K562 (cell line): ENCODE results near the gene GCNT3. TPM values are rescaled to one million over a fixed set of nuclear protein-coding genes. Genes with fewer than 3 reads are reported as not detected.

Experiments
- ATAC-seq: fragments of 200-7000 bp; cut with Tn5 transposase; 3 replicates; pipeline ENCODE4 v1.9.1; 2020; ENCODE audit warnings: moderate library complexity
- BruUV-seq: library from RNA; stranded (reverse); fragments of 400-500 nt; replicated peaks from 2 replicates; lab custom pipeline; 2021; lab: Mats Ljungman, UMichigan
- CTCF ChIA-PET: fragments of 300-600 bp; formaldehyde crosslinking; extraction: SDS; loops from one replicate; lab custom pipeline; 2021; ENCODE audit warnings: low intra/inter-chr PET ratio; lab: Yijun Ruan, JAX
- POLR2A ChIA-PET: fragments of 300-600, 350-650 bp; sonication (Branson Sonifier 250); formaldehyde crosslinking; extraction: SDS; loops from one replicate; lab custom pipeline; 2021; ENCODE audit warnings: antibody characterized with exemption, inconsistent platforms; lab: Yijun Ruan, JAX
- DNase-seq, 4 experiments: peaks; one replicate each; pipeline versions ENCODE4 v3.0.0 to v3.0.0-alpha.2; 2011 to 2018; ENCODE audit warnings: low spot score in 3 of 4, mixed read lengths in 3 of 4; ENCODE audit errors: extremely low read depth in 1 of 4
- FAIRE-seq: peaks from 2 replicates; lab custom pipeline; 2011; peaks lifted over from hg19 to GRCh38; lab: Jason Lieb, UNC
- H2AFZ ChIP-seq: 2 replicates; pipeline ENCODE4 v1.6.0; 2011; ENCODE audit warnings: low read depth, low read length, control low read depth, inconsistent platforms
- H3K27ac ChIP-seq: fragments of 200-600 bp; 3 replicates; pipeline ENCODE4 v1.8.0; 2011; ENCODE audit warnings: low read depth, mild to moderate bottlenecking, control low read depth, inconsistent platforms, low read length, moderate library complexity, mixed read lengths; ENCODE audit errors: extremely low read depth
- H3K27me3 ChIP-seq, 2 experiments: fragments of 300-600 bp in 1 of 2; 2 replicates in 1 of 2; 3 replicates in 1 of 2; pipeline versions ENCODE4 v1.6.0 to v1.8.0; 2011; ENCODE audit warnings: inconsistent platforms in 2 of 2, low read length in 2 of 2, mild to moderate bottlenecking in 1 of 2, mixed read lengths in 1 of 2, moderate library complexity in 1 of 2; ENCODE audit not compliant: control insufficient read depth in 2 of 2, insufficient read depth in 2 of 2
- H3K36me3 ChIP-seq: fragments of 300-600 bp; 3 replicates; pipeline ENCODE4 v1.8.0; 2011; ENCODE audit warnings: mild to moderate bottlenecking, low read length, inconsistent platforms; ENCODE audit not compliant: control insufficient read depth, insufficient read depth
- H3K4me1 ChIP-seq, 2 experiments: fragments of 200-600 bp in 1 of 2; replicated peaks in 1 of 2; 2 replicates in 1 of 2; 3 replicates in 1 of 2; pipeline versions ENCODE4 v1.5.1 to v1.8.0; 2011; ENCODE audit warnings: inconsistent platforms in 2 of 2, low read length in 2 of 2, mild to moderate bottlenecking in 1 of 2, mixed read lengths in 1 of 2, moderate library complexity in 1 of 2; ENCODE audit not compliant: control insufficient read depth in 2 of 2, insufficient read depth in 2 of 2
- H3K4me2 ChIP-seq: 2 replicates; pipeline ENCODE4 v1.6.1; 2011; ENCODE audit warnings: low read length, control low read depth, inconsistent platforms, mixed read lengths; ENCODE audit not compliant: insufficient read depth
- H3K4me3 ChIP-seq: fragments of 200-600 bp; sonication (generic), shearing (Covaris generic); 2 replicates; pipeline ENCODE4 v1.5.1; 2016; ENCODE audit warnings: control low read depth, inconsistent platforms
- H3K79me2 ChIP-seq: fragments of 200-600 bp; 3 replicates; pipeline ENCODE4 v1.8.0; 2011; ENCODE audit warnings: low read length, inconsistent platforms; ENCODE audit not compliant: control insufficient read depth, insufficient read depth
- H3K9ac ChIP-seq, 2 experiments: 2 replicates each; pipeline versions ENCODE4 v1.6.0 to v1.6.1; 2011; ENCODE audit warnings: low read depth in 2 of 2, low read length in 2 of 2, control low read depth in 1 of 2, inconsistent platforms in 1 of 2, mild to moderate bottlenecking in 1 of 2, mixed read lengths in 1 of 2; ENCODE audit not compliant: insufficient read depth in 1 of 2
- H3K9me1 ChIP-seq: one replicate; pipeline ENCODE4 v1.6.0; 2011; ENCODE audit warnings: inconsistent platforms, mild to moderate bottlenecking, low read length, moderate library complexity; ENCODE audit not compliant: control insufficient read depth, insufficient read depth
- H3K9me3 ChIP-seq: replicated peaks from 2 replicates; pipeline ENCODE4 v1.5.1; 2011; ENCODE audit warnings: low read depth, low read length, inconsistent platforms; ENCODE audit not compliant: control insufficient read depth, insufficient read depth
- H4K20me1 ChIP-seq: replicated peaks from 2 replicates; pipeline ENCODE4 v1.6.1; 2011; ENCODE audit warnings: low read length, inconsistent platforms, mixed read lengths; ENCODE audit not compliant: control insufficient read depth, insufficient read depth
- BRF1 ChIP-seq: IDR thresholded peaks from 3 replicates; pipeline ENCODE4 v1.6.1; 2011; ENCODE audit warnings: borderline replicate concordance, mild to moderate bottlenecking; ENCODE audit not compliant: insufficient read length; ENCODE audit errors: extremely low read depth
- CCNT2 ChIP-seq: IDR thresholded peaks from 2 replicates; pipeline ENCODE4 v1.6.1; 2011; ENCODE audit warnings: borderline replicate concordance, low read depth, mild to moderate bottlenecking, moderate library complexity, mixed read lengths, low read length; ENCODE audit not compliant: insufficient read length; ENCODE audit errors: extremely low read depth
- ESRRB ChIP-seq: fragments of 250-450 bp; sonication (Bioruptor Pico); IDR thresholded peaks from 2 replicates; pipeline ENCODE4 v1.5.0; 2020; ENCODE audit warnings: mild to moderate bottlenecking, moderate library complexity, borderline replicate concordance
- JUNB ChIP-seq: fragments of 450-650 bp; formaldehyde crosslinking; conservative IDR thresholded peaks from 2 replicates; pipeline ENCODE4 v1.4.0; 2020; ENCODE audit warnings: mild to moderate bottlenecking
- MEIS2 ChIP-seq: fragments of 450-650 bp; IDR thresholded peaks from 2 replicates; pipeline ENCODE4 v1.6.1; 2014; ENCODE audit warnings: mild to moderate bottlenecking; ENCODE audit not compliant: partially characterized antibody
- MYNN ChIP-seq, 2 experiments: sonication (generic); formaldehyde crosslinking in 1 of 2; IDR thresholded peaks; 2 replicates each; pipeline versions ENCODE4 v1.5.0 to v1.6.1; 2016 to 2020; ENCODE audit warnings: antibody characterized with exemption in 1 of 2, missing genetic modification reagents in 1 of 2
- RBM25 ChIP-seq: fragments of 200-400 bp; formaldehyde crosslinking; IDR thresholded peaks from 2 replicates; pipeline ENCODE4 v1.6.1; 2018; ENCODE audit warnings: low read length, low read depth, moderate library complexity; ENCODE audit not compliant: severe bottlenecking
- ZNF507 ChIP-seq: conservative IDR thresholded peaks from 2 replicates; pipeline ENCODE4 v1.6.1; 2017; ENCODE audit warnings: missing genetic modification characterization, missing compliant biosample characterization
- WGBS: fragments of 100-300 bp; shearing (Covaris generic); methylation state at CpG from one replicate; pipeline ENCODE4 v1.1.6; 2016; ENCODE audit warnings: low coverage, mixed read lengths; ENCODE audit not compliant: insufficient coverage; ENCODE audit errors: missing lambda C conversion rate; 5-methylcytosine and 5-hydroxymethylcytosine counted together
- in situ Hi-C: fragments of 300-500 bp; cut with MboI; formaldehyde crosslinking; loops from 4 replicates; pipeline ENCODE4 v1.15.0; 2018; ENCODE audit warnings: inconsistent platforms, mixed read lengths
- intact Hi-C: fragments of 100-400 bp; cut with micrococcal nuclease; formaldehyde crosslinking; loops from 2 replicates; pipeline ENCODE4 v1.14.2; 2022
- polyA plus RNA-seq, 8 experiments: library from polyadenylated mRNA; depleted of rRNA in 4 of 8; stranded (reverse) in 5 of 8; unstranded in 3 of 8; fragments of >200 nt; fragmentation: Nextera tagmentation in 2 of 8; fragmentation: Illumina TruSeq in 1 of 8; extraction: Ambion mirVana in 2 of 8; extraction: Trizol in 1 of 8; gene quantifications; 2 replicates each; pipeline versions ENCODE4 v1.2.1 to v1.2.3, GENCODE V29; 2011 to 2014; ENCODE audit warnings: inconsistent platforms in 1 of 8, missing spikeins in 1 of 8
- total RNA-seq, 7 experiments: library from RNA; depleted of rRNA in 6 of 7; stranded (reverse); fragments of >200 nt in 6 of 7; fragmentation: Illumina TruSeq in 2 of 7; extraction: Trizol in 2 of 7; gene quantifications; 2 replicates each; pipeline versions ENCODE4 v1.2.1 to v1.2.3, GENCODE V29; 2011 to 2021; ENCODE audit warnings: low replicate concordance in 1 of 7
- TF ChIP-seq, protein P1 (sequence below): IDR thresholded peaks from 2 replicates; pipeline ENCODE4 v1.6.1; 2016; ENCODE audit warnings: missing genetic modification characterization, missing compliant biosample characterization
- TF ChIP-seq, protein P2 (sequence below): fragments of 450-650 bp; formaldehyde crosslinking; IDR thresholded peaks from 2 replicates; pipeline ENCODE4 v1.4.0; 2022; ENCODE audit warnings: mild to moderate bottlenecking, moderate library complexity
- TF ChIP-seq, protein P3 (sequence below), 2 experiments: fragments of 450-650 bp in 1 of 2; sonication (generic) in 1 of 2; formaldehyde crosslinking in 1 of 2; IDR thresholded peaks in 1 of 2; conservative IDR thresholded peaks in 1 of 2; 2 replicates each; pipeline versions ENCODE4 v1.6.1 to v1.8.1; 2016 to 2023; ENCODE audit warnings: mild to moderate bottlenecking in 2 of 2, moderate library complexity in 2 of 2, inconsistent platforms in 1 of 2, missing genetic modification reagents in 1 of 2

GCNT3 gene
- total and polyA plus RNA-seq, 9 of the 15 experiments (the other 6 are each of a cell fraction or from before 2014, with no cell fraction given): 0.07 to 0.35 (median 0.11) TPM; not detected in 4

DNA sequence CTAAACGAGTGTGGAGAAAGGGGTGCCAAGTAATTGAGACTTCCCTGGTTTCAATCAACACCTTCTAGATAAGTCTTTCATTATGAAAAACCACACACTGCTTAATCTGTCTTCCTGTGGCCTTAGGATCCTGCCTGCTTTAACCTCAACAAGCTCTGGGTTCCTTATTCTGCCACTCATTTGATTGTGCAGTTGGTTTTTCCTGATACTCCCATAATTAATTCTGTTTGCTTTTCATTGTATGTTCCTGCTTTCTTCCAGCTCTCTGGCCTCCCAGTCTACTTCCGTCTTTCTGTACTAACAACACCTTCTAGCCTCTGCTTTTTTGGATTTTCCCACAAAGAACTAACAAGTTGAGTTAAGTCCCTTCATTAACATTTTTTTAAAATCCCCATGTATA lies 20.2 kb upstream of the GCNT3 start:
- no TSS peak for BruUV-seq
- POLR2A ChIA-PET: interaction anchor here (1.0 kb wide), 1 partner anchor 10 kb away, joined by 3 read pairs; no protein-coding TSS in a partner anchor
- H4K20me1 ChIP-seq: no peaks in the 10 kb centered on the region
- peaks cover 9 to 10% of the 10 kb centered on the region in 2 experiments; a peak in 4 of 5 replicates for H3K27me3 ChIP-seq
- WGBS: 0% methylated on average over 2 of the region's 2 CpGs
- no peak for ATAC-seq
- H2AFZ ChIP-seq: no peak overlapping the region
- no peak overlapping the region for H3K4me3 ChIP-seq
- intact Hi-C loops: no loop called here
- in situ Hi-C loops: no loop called here
- peak; percentile 60 for FAIRE-seq
- no peak overlapping the region for H3K4me2 ChIP-seq
- no peaks in the 10 kb centered on the region for H3K4me1 ChIP-seq
- H3K9ac ChIP-seq: no peak overlapping the region
- H3K27ac ChIP-seq: no peak overlapping the region
- no peak for TF ChIP-seq RBM25
- TF ChIP-seq MEIS2: peak; percentile 37
- no peaks in the 10 kb centered on the region for H3K79me2 ChIP-seq
- H3K9me1 ChIP-seq: no peaks in the 10 kb centered on the region
- H3K36me3 ChIP-seq: no peaks in the 10 kb centered on the region
- DNase-seq: no peak
- H3K9me3 ChIP-seq: no peaks in the 10 kb centered on the region
- CTCF ChIA-PET: no interaction called here

DNA sequence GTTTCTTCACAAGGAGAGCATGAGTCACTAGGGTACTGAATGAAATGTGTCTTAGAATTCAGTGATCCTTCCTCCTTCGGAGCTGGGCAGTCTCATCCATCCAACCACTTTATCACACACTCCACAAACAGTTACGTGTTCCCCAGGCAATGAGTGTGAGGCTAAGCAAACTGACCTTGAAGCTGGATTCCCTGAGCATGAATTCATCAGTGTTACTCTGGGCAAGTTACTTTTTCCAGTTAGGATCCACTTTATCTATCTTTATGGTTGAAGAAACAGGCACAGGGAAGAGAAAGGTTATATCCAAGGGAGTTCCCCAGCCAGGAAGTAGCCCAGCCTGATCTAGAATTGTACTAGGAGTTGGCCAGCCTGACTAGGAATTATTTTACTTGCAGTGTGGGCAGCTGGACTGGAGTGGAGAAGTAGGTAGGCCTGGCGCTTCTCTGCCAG lies 17.1 kb upstream of the GCNT3 start:
- no peaks in the 10 kb centered on the region for H3K9me1 ChIP-seq
- no peak overlapping the region for H3K9ac ChIP-seq
- H2AFZ ChIP-seq: no peak overlapping the region
- H3K27me3 ChIP-seq: peaks cover 7 to 10% of the 10 kb centered on the region in 2 experiments; a peak in 4 of 5 replicates
- H3K4me2 ChIP-seq: no peak overlapping the region
- H3K9me3 ChIP-seq: no peaks in the 10 kb centered on the region
- H3K36me3 ChIP-seq: no peaks in the 10 kb centered on the region
- FAIRE-seq: peak; percentile 11
- H4K20me1 ChIP-seq: no peaks in the 10 kb centered on the region
- ATAC-seq: no peak
- CTCF ChIA-PET: no interaction called here
- in situ Hi-C loops (no loop called here), intact Hi-C loops (no loop called here)
- BruUV-seq: no TSS peak
- 3% methylated on average over 3 of the region's 3 CpGs for WGBS
- no peak overlapping the region for H3K4me3 ChIP-seq
- POLR2A ChIA-PET: interaction anchor here (0.9 kb wide), 1 partner anchor 51 kb away, joined by 3 read pairs; no protein-coding TSS in a partner anchor
- H3K27ac ChIP-seq: no peak overlapping the region
- DNase-seq: no peak
- H3K4me1 ChIP-seq: no peaks in the 10 kb centered on the region
- no peaks in the 10 kb centered on the region for H3K79me2 ChIP-seq
- no peak for TF ChIP-seq CCNT2
- TF ChIP-seq, protein P1, sequence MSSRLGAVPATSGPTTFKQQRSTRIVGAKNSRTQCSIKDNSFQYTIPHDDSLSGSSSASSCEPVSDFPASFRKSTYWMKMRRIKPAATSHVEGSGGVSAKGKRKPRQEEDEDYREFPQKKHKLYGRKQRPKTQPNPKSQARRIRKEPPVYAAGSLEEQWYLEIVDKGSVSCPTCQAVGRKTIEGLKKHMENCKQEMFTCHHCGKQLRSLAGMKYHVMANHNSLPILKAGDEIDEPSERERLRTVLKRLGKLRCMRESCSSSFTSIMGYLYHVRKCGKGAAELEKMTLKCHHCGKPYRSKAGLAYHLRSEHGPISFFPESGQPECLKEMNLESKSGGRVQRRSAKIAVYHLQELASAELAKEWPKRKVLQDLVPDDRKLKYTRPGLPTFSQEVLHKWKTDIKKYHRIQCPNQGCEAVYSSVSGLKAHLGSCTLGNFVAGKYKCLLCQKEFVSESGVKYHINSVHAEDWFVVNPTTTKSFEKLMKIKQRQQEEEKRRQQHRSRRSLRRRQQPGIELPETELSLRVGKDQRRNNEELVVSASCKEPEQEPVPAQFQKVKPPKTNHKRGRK: no peak
- no peak for TF ChIP-seq BRF1
- no peak for TF ChIP-seq MYNN (IDR thresholded peaks at IDR 0.05)
- TF ChIP-seq MYNN (CRISPR knock-in tag; IDR thresholded peaks at IDR 0.05): no peak
- TF ChIP-seq ESRRB (CRISPR knock-in tag): no peak
- TF ChIP-seq, protein P2, sequence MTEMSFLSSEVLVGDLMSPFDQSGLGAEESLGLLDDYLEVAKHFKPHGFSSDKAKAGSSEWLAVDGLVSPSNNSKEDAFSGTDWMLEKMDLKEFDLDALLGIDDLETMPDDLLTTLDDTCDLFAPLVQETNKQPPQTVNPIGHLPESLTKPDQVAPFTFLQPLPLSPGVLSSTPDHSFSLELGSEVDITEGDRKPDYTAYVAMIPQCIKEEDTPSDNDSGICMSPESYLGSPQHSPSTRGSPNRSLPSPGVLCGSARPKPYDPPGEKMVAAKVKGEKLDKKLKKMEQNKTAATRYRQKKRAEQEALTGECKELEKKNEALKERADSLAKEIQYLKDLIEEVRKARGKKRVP (CRISPR knock-in tag): no peak
- TF ChIP-seq, protein P3, sequence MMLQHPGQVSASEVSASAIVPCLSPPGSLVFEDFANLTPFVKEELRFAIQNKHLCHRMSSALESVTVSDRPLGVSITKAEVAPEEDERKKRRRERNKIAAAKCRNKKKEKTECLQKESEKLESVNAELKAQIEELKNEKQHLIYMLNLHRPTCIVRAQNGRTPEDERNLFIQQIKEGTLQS (IDR thresholded peaks at IDR 0.05): no peak
- TF ChIP-seq, protein P3 (CRISPR knock-in tag; conservative IDR thresholded peaks at IDR 0.05): no peak
- TF ChIP-seq ZNF507 (tag): no peak
- no peak for TF ChIP-seq JUNB (CRISPR knock-in tag)
